Duodenal mucosa (tissue), 2 donors: ENCODE results near the gene COL2A1.
"Not testable (repeated sequence)": the region's sequence is repeated elsewhere in the genome, so short reads cannot be mapped to it uniquely, and the experiment has no call there.

ENCODE experiments used
- H3K27ac ChIP-seq: one replicate; pipeline ENCODE4 v1.7.0; 2013; ENCODE audit warnings: low read depth, low read length
- H3K27me3 ChIP-seq, 2 donors: one replicate each; pipeline ENCODE4 v1.7.0; 2013; ENCODE audit warnings: low read length in 2 of 2, control low read depth in 1 of 2; ENCODE audit not compliant: insufficient read depth in 2 of 2, control insufficient read depth in 1 of 2
- H3K36me3 ChIP-seq, 2 donors: one replicate each; pipeline ENCODE4 v1.7.0; 2013; ENCODE audit warnings: low read length in 2 of 2, control low read depth in 1 of 2; ENCODE audit not compliant: insufficient read depth in 2 of 2, control insufficient read depth in 1 of 2
- H3K4me1 ChIP-seq, 2 donors: one replicate each; pipeline ENCODE4 v1.7.0; 2013; ENCODE audit warnings: low read length in 2 of 2, control low read depth in 1 of 2; ENCODE audit not compliant: insufficient read depth in 2 of 2, control insufficient read depth in 1 of 2
- H3K4me3 ChIP-seq, 2 donors: one replicate each; pipeline ENCODE4 v1.7.0; 2013; ENCODE audit warnings: low read length in 2 of 2, low read depth in 1 of 2
- H3K9ac ChIP-seq, 2 donors: one replicate each; pipeline ENCODE4 v1.7.0; 2013; ENCODE audit warnings: low read length in 2 of 2, low read depth in 1 of 2
- H3K9me3 ChIP-seq, 2 donors: one replicate each; pipeline ENCODE4 v1.7.0; 2013; ENCODE audit warnings: low read length in 2 of 2, control low read depth in 1 of 2; ENCODE audit not compliant: control insufficient read depth in 1 of 2

The COL2A1 gene

GRCh38 chr12:47967461-47968321, 36.6 kb downstream of the COL2A1 start:
- no peak overlapping the region for H3K9ac ChIP-seq
- H3K27ac ChIP-seq: no peak overlapping the region
- H3K9me3 ChIP-seq: no peaks in the 10 kb centered on the region
- H3K27me3 ChIP-seq: no peaks in the 10 kb centered on the region
- H3K36me3 ChIP-seq: peaks cover 12 to 28% of the 10 kb centered on the region in 2 donors
- no peak overlapping the region for H3K4me3 ChIP-seq
- peaks cover 21 to 27% of the 10 kb centered on the region in 2 donors for H3K4me1 ChIP-seq

GRCh38 chr12:47965581-47965980, 38.7 kb downstream of the COL2A1 start:
- H3K27ac ChIP-seq: no peak overlapping the region

GRCh38 chr12:47964106-47964728, 40.1 kb downstream of the COL2A1 start:
- Histone ChIP-seq H3K36me3 (peaks cover 12 to 26% of the 10 kb centered on the region in 2 donors), H3K27ac (no peak overlapping the region), H3K9me3 (no peaks in the 10 kb centered on the region), H3K9ac (peak overlapping the region; percentile 84 to 93), H3K27me3 (no peaks in the 10 kb centered on the region), H3K4me3 (peak overlapping the region; percentile 90 to 94), H3K4me1 (peaks cover 21 to 27% of the 10 kb centered on the region in 2 donors)

More at GRCh38 chr12:47965581-47965980, 38.7 kb downstream of the COL2A1 start:
- peak overlapping the region; percentile 7 to 84 for H3K9ac ChIP-seq
- no peaks in the 10 kb centered on the region for H3K27me3 ChIP-seq
- H3K9me3 ChIP-seq: no peaks in the 10 kb centered on the region
- H3K36me3 ChIP-seq: peaks cover 12 to 28% of the 10 kb centered on the region in 2 donors
- H3K4me1 ChIP-seq: peaks cover 21 to 27% of the 10 kb centered on the region in 2 donors
- H3K4me3 ChIP-seq: peak overlapping the region; percentile 44 to 94

GRCh38 chr12:47963340-47964040, 40.8 kb downstream of the COL2A1 start, which contains the start of gene TMEM106C:
TSS of gene TMEM106C (plus strand) at chr12:47963596. CDS start at chr12:47964237, 641 bp downstream.
- no peaks in the 10 kb centered on the region for H3K27me3 ChIP-seq
- no peaks in the 10 kb centered on the region for H3K9me3 ChIP-seq
- H3K4me3 ChIP-seq: peak within 1 kb of the TSS; percentile 90 to 94
- peak within 1 kb of the TSS; percentile 84 to 93 for H3K9ac ChIP-seq
- H3K27ac ChIP-seq: no peak within 1 kb of the TSS
- H3K4me1 ChIP-seq: peaks cover 21 to 27% of the 10 kb centered on the region in 2 donors
- peaks cover 12 to 19% of the 10 kb centered on the region in 2 donors for H3K36me3 ChIP-seq

- H3K9me3 ChIP-seq: peaks cover 5 to 8% of the 10 kb centered on the region in 2 donors
- no peak overlapping the region for H3K4me3 ChIP-seq
- H3K9ac ChIP-seq: no peak overlapping the region
- peaks cover 21 to 27% of the 10 kb centered on the region in 2 donors for H3K4me1 ChIP-seq
- peaks cover 5 to 9% of the 10 kb centered on the region in 2 donors for H3K36me3 ChIP-seq
- no peaks in the 10 kb centered on the region for H3K27me3 ChIP-seq
- H3K27ac ChIP-seq: no peak overlapping the region
Measured at GRCh38 chr12:47962198-47962597, 42.1 kb downstream of the COL2A1 start.

- H3K4me3 ChIP-seq, H3K9me3 ChIP-seq, H3K4me1 ChIP-seq, H3K27ac ChIP-seq, H3K27me3 ChIP-seq, H3K36me3 ChIP-seq, H3K9ac ChIP-seq: not testable (repeated sequence)
Measured at GRCh38 chr12:47957671-47958070, 46.6 kb downstream of the COL2A1 start.

- no peak overlapping the region for H3K9ac ChIP-seq
- H3K4me3 ChIP-seq: no peak overlapping the region
- H3K4me1 ChIP-seq: peaks cover 6 to 8% of the 10 kb centered on the region in 2 donors
- no peak overlapping the region for H3K27ac ChIP-seq
- peaks cover 5 to 8% of the 10 kb centered on the region in 2 donors for H3K9me3 ChIP-seq
- H3K27me3 ChIP-seq: no peaks in the 10 kb centered on the region
- H3K36me3 ChIP-seq: no peaks in the 10 kb centered on the region
Measured at GRCh38 chr12:47955059-47955458, 49.2 kb downstream of the COL2A1 start.

- no peaks in the 10 kb centered on the region for H3K36me3 ChIP-seq
- H3K27ac ChIP-seq: no peak overlapping the region
- no peak overlapping the region for H3K9ac ChIP-seq
- H3K9me3 ChIP-seq: peaks cover 5 to 8% of the 10 kb centered on the region in 2 donors
- no peaks in the 10 kb centered on the region for H3K27me3 ChIP-seq
- H3K4me1 ChIP-seq: peaks cover 11 to 12% of the 10 kb centered on the region in 2 donors
- H3K4me3 ChIP-seq: no peak overlapping the region
Measured at GRCh38 chr12:47954467-47955045, 49.7 kb downstream of the COL2A1 start.

- no peaks in the 10 kb centered on the region for H3K36me3 ChIP-seq
- H3K4me1 ChIP-seq: peaks cover 16 to 17% of the 10 kb centered on the region in 2 donors
- no peaks in the 10 kb centered on the region for H3K27me3 ChIP-seq
- no peak overlapping the region for H3K4me3 ChIP-seq
- no peak overlapping the region for H3K27ac ChIP-seq
- peaks cover 5 to 8% of the 10 kb centered on the region in 2 donors for H3K9me3 ChIP-seq
- no peak overlapping the region for H3K9ac ChIP-seq
Measured at GRCh38 chr12:47954058-47954457, 50.2 kb downstream of the COL2A1 start.
